IMR-90 (cell line): ENCODE data around the gene NUCB1. TPM values are rescaled to one million over a fixed set of nuclear protein-coding genes. Genes with fewer than 3 reads are reported as not detected.

Experiments
- ATAC-seq: fragments of 200-7000 bp; cut with Tn5 transposase; 2 replicates; pipeline ENCODE4 v1.9.1; 2020; ENCODE audit warnings: low read depth, mild to moderate bottlenecking, moderate library complexity
- BruUV-seq: library from RNA; stranded (reverse); fragments of 400-500 nt; replicated peaks from 2 replicates; lab custom pipeline; 2021; lab: Mats Ljungman, UMichigan
- CTCF ChIA-PET: fragments of 300-600 bp; formaldehyde crosslinking; extraction: SDS; loops from one replicate; lab custom pipeline; 2021; ENCODE audit warnings: antibody characterized with exemption; lab: Yijun Ruan, JAX
- POLR2A ChIA-PET: fragments of 300-600 bp; sonication (Branson Sonifier 250); formaldehyde crosslinking; loops from one replicate; lab custom pipeline; 2022; ENCODE audit warnings: antibody characterized with exemption; ENCODE audit not compliant: unreplicated experiment; lab: Charles Lee
- DNase-seq: peaks from one replicate; pipeline ENCODE4 v3.0.0; 2013
- H2AFZ ChIP-seq: replicated peaks from 2 replicates; pipeline ENCODE3; 2013; ENCODE audit warnings: low read length, mild to moderate bottlenecking; ENCODE audit not compliant: poor library complexity
- H2AK5ac ChIP-seq: 2 replicates; pipeline ENCODE4 v1.6.1; 2013; ENCODE audit warnings: low read depth, low read length, inconsistent platforms
- H2AK9ac ChIP-seq: replicated peaks from 2 replicates; pipeline ENCODE3; 2013; ENCODE audit warnings: mild to moderate bottlenecking, low read depth, low read length, moderate library complexity; ENCODE audit not compliant: poor library complexity
- H2BK120ac ChIP-seq: 2 replicates; pipeline ENCODE4 v1.6.1; 2013; ENCODE audit warnings: low read depth, low read length, inconsistent platforms
- H2BK15ac ChIP-seq: 3 replicates; pipeline ENCODE4 v1.6.1; 2013; ENCODE audit warnings: low read depth, low read length, inconsistent platforms
- H2BK20ac ChIP-seq: 2 replicates; pipeline ENCODE4 v1.6.1; 2013; ENCODE audit warnings: low read depth, mild to moderate bottlenecking, inconsistent platforms, low read length, moderate library complexity
- H2BK5ac ChIP-seq: 2 replicates; pipeline ENCODE4 v1.6.1; 2013; ENCODE audit warnings: mild to moderate bottlenecking, low read depth, low read length, inconsistent platforms; ENCODE audit not compliant: poor library complexity, severe bottlenecking
- H3K14ac ChIP-seq: replicated peaks from 2 replicates; pipeline ENCODE4 v1.6.1; 2013; ENCODE audit warnings: low read depth, low read length, inconsistent platforms
- H3K18ac ChIP-seq: 2 replicates; pipeline ENCODE4 v1.6.1; 2013; ENCODE audit warnings: low read depth, low read length, control low read depth
- H3K23ac ChIP-seq: 2 replicates; pipeline ENCODE4 v1.6.1; 2013; ENCODE audit warnings: low read depth, low read length, inconsistent platforms
- H3K27ac ChIP-seq: 2 replicates; pipeline ENCODE4 v1.5.1; 2013; ENCODE audit warnings: mild to moderate bottlenecking, control low read depth, low read length; ENCODE audit not compliant: insufficient read depth
- H3K27me3 ChIP-seq: 2 replicates; pipeline ENCODE4 v1.6.1; 2013; ENCODE audit warnings: low read length; ENCODE audit not compliant: control insufficient read depth, insufficient read depth
- H3K36me3 ChIP-seq: 2 replicates; pipeline ENCODE4 v1.6.1; 2013; ENCODE audit warnings: low read length, mixed read lengths; ENCODE audit not compliant: control insufficient read depth, insufficient read depth
- H3K4ac ChIP-seq: 2 replicates; pipeline ENCODE4 v1.6.1; 2013; ENCODE audit warnings: low read depth, low read length, inconsistent platforms
- H3K4me1 ChIP-seq: 2 replicates; pipeline ENCODE4 v1.6.1; 2013; ENCODE audit warnings: low read length, mixed read lengths; ENCODE audit not compliant: control insufficient read depth, insufficient read depth
- H3K4me2 ChIP-seq: 2 replicates; pipeline ENCODE4 v1.6.1; 2013; ENCODE audit warnings: low read depth, mild to moderate bottlenecking, control low read depth, low read length, moderate library complexity
- H3K4me3 ChIP-seq: 2 replicates; pipeline ENCODE4 v1.5.1; 2013; ENCODE audit warnings: low read depth, mild to moderate bottlenecking, control low read depth, low read length, moderate library complexity; ENCODE audit not compliant: insufficient read depth
- H3K56ac ChIP-seq: 2 replicates; pipeline ENCODE4 v1.6.1; 2013; ENCODE audit warnings: low read length, inconsistent platforms; ENCODE audit not compliant: insufficient read depth; ENCODE audit errors: extremely low read depth
- H3K79me1 ChIP-seq, 2 experiments: 2 replicates each; pipeline ENCODE4 v1.6.1; 2013; ENCODE audit warnings: low read length in 2 of 2, inconsistent platforms in 1 of 2, low read depth in 1 of 2
- H3K9ac ChIP-seq: 2 replicates; pipeline ENCODE4 v1.6.1; 2013; ENCODE audit warnings: low read depth, low read length, control low read depth
- H3K9me1 ChIP-seq: 2 replicates; pipeline ENCODE4 v1.6.1; 2013; ENCODE audit warnings: low read length, inconsistent platforms; ENCODE audit not compliant: insufficient read depth
- H3K9me3 ChIP-seq: 2 replicates; pipeline ENCODE4 v1.6.1; 2013; ENCODE audit warnings: low read length; ENCODE audit not compliant: control insufficient read depth, insufficient read depth
- H4K20me1 ChIP-seq: 2 replicates; pipeline ENCODE4 v1.6.1; 2013; ENCODE audit warnings: low read length, inconsistent platforms; ENCODE audit not compliant: insufficient read depth
- H4K5ac ChIP-seq: 2 replicates; pipeline ENCODE4 v1.6.1; 2013; ENCODE audit warnings: mild to moderate bottlenecking, low read depth, low read length, control low read depth
- H4K8ac ChIP-seq, 2 experiments: 2 replicates each; pipeline ENCODE4 v1.6.1; 2013; ENCODE audit warnings: low read depth in 2 of 2, low read length in 2 of 2, control low read depth in 1 of 2, inconsistent platforms in 1 of 2
- H4K91ac ChIP-seq: 2 replicates; pipeline ENCODE4 v1.6.1; 2013; ENCODE audit warnings: low read depth, low read length, inconsistent platforms; ENCODE audit not compliant: insufficient read depth
- RCOR1 ChIP-seq: IDR thresholded peaks from 2 replicates; pipeline ENCODE4 v1.6.1; 2012; ENCODE audit warnings: mild to moderate bottlenecking, low read length, improper control_type of control experiment; ENCODE audit not compliant: insufficient replicate concordance
- WGBS, 2 experiments: methylation state at CpG; one replicate each; pipeline versions ENCODE4 v1.1.5 to v1.1.7; 2013; ENCODE audit warnings: missing lambda C conversion rate in 2 of 2; ENCODE audit not compliant: insufficient read length in 1 of 2; ENCODE audit errors: extremely low coverage in 2 of 2; 5-methylcytosine and 5-hydroxymethylcytosine counted together
- dilution Hi-C: fragments of 300-500 bp; cut with HindIII; formaldehyde crosslinking; loops from one replicate; pipeline ENCODE4 v1.14.3; 2018; ENCODE audit warnings: low sequenced_read_pairs; ENCODE audit not compliant: unreplicated experiment
- in situ Hi-C: fragments of 300-500 bp; cut with MboI; formaldehyde crosslinking; loops from 3 replicates; pipeline ENCODE4 v1.14.3; 2019; ENCODE audit warnings: low sequenced_read_pairs, inconsistent platforms, mixed read lengths
- intact Hi-C: fragments of 100-400 bp; cut with micrococcal nuclease; formaldehyde crosslinking; loops from 2 replicates; pipeline ENCODE4 v1.10.0; 2022
- polyA plus RNA-seq, 3 experiments: library from polyadenylated mRNA; depleted of rRNA; stranded (reverse); fragments of >200 nt; gene quantifications; 2 replicates each; pipeline ENCODE4 v1.2.3, GENCODE V29; 2012; ENCODE audit warnings: low replicate concordance in 1 of 3
- total RNA-seq: library from RNA; depleted of rRNA; stranded (reverse); fragments of >200 nt; gene quantifications from 2 replicates; pipeline ENCODE4 v1.2.3, GENCODE V29; 2012

Gene NUCB1
- total and polyA plus RNA-seq, 2 of the 4 experiments (the other 2 are of a cell fraction): 37.3 to 253 TPM

DNA sequence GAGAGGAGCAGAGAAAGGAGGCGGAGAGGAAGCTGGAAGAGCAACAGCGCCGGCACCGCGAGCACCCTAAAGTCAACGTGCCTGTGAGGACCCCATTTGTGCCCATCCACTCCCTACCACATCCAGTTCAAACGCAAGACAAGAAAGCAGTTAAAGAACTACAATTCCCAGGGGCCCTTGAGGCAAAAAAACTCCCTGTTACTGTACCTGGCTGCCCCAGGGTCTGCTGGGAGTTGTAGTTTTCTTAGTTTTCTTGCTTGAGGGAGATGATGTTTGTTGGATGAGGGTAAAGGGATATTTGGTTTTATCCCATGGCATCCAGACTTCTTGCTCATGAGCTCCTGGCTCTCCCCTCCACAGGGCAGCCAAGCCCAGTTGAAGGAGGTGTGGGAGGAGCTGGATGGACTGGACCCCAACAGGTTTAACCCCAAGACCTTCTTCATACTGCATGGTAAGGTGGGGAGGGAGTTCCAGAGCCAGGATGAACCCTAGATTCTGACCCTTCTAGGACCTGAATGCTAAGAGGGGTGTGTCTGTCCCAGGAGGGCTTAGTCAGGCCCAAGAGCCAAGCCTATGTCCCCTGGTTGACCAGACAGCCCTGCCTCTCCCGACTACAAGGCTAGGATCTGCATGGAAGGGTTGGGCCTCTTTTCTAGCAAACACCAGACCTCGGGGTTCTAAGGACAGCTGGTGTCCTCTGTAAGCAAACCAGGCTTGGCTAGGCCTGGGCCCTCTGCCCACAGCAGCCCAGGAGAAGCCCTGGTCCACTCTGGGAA lies 13.2 kb downstream of the NUCB1 start:
- H3K9me1 ChIP-seq: no peaks in the 10 kb centered on the region
- CTCF ChIA-PET: no interaction called here
- no TSS peak for BruUV-seq
- WGBS, 2 experiments: no CpG with 5 or more reads among the region's 9 CpGs
- no peak overlapping the region for H3K9ac ChIP-seq
- H4K5ac ChIP-seq: no peak overlapping the region
- dilution Hi-C loops: no loop called here
- H3K4ac ChIP-seq: no peak overlapping the region
- H4K8ac ChIP-seq: no peak overlapping the region
- H2AFZ ChIP-seq: no peak overlapping the region
- no peak overlapping the region for H4K91ac ChIP-seq
- H3K23ac ChIP-seq: no peak overlapping the region
- H3K27ac ChIP-seq: no peak overlapping the region
- DNase-seq (no peak), ATAC-seq (no peak; the same call in 1 of the 2 replicates)
- H2BK5ac ChIP-seq: no peak overlapping the region
- no peak overlapping the region for H2BK15ac ChIP-seq
- H2BK20ac ChIP-seq: no peak overlapping the region
- no peak overlapping the region for H2AK9ac ChIP-seq
- H2AK5ac ChIP-seq: no peak overlapping the region
- H3K18ac ChIP-seq: no peak overlapping the region
- no peaks in the 10 kb centered on the region for H3K9me3 ChIP-seq
- no peak for TF ChIP-seq RCOR1
- no peaks in the 10 kb centered on the region for H4K20me1 ChIP-seq
- POLR2A ChIA-PET: no interaction called here
- H3K4me2 ChIP-seq: no peak overlapping the region
- H3K4me3 ChIP-seq: no peak overlapping the region
- H3K56ac ChIP-seq: no peak overlapping the region
- H3K27me3 ChIP-seq: no peaks in the 10 kb centered on the region
- peaks cover 54% of the 10 kb centered on the region for H3K36me3 ChIP-seq
- intact Hi-C loops: no loop called here
- 0 out of 4 replicates have a peak, but pooled peaks cover 0 to 10% of the 10 kb centered on the region in 2 experiments for H3K79me1 ChIP-seq
- H2BK120ac ChIP-seq: no peak overlapping the region
- H3K4me1 ChIP-seq: no peaks in the 10 kb centered on the region
- no peak overlapping the region for H3K14ac ChIP-seq
- in situ Hi-C loops: no loop called here
